HUDEP-2 (cell line): ENCODE results near the gene TBPL2.
"Not testable (repeated sequence)": the region's sequence is repeated elsewhere in the genome, so short reads cannot be mapped to it uniquely, and the experiment has no call there.

ENCODE experiments used
- DNase-seq, 76 experiments: peaks; one replicate each; lab custom pipeline; 2025; ENCODE audit not compliant: unreplicated experiment in 76 of 76; lab: John Stamatoyannopoulos, UW

TBPL2 gene

GRCh38 chr14:55446127-55446736 lies 5.8 kb upstream of the TBPL2 start:
- DNase-seq, result peak in 55 of 76 experiments; percentile 9 to 80 (median 35)

- DNase-seq, result peak in 1 of 76 experiments; percentile 7
These were observed 870 bp upstream of the TBPL2 start for GRCh38 chr14:55441286-55441685.

- DNase-seq, result peak in 14 of 76 experiments; percentile 2 to 39 (median 16)
These were observed 2.2 kb downstream of the TBPL2 start for GRCh38 chr14:55438066-55438683.

GRCh38 chr14:55436931-55437330 lies 3.5 kb downstream of the TBPL2 start:
- no peak for DNase-seq

GRCh38 chr14:55436519-55436918 lies 3.9 kb downstream of the TBPL2 start:
- DNase-seq, result peak in 1 of 76 experiments; percentile 5

GRCh38 chr14:55434805-55435174 lies 5.6 kb downstream of the TBPL2 start:
- DNase-seq, result no peak

- no peak for DNase-seq
These were observed 6.3 kb downstream of the TBPL2 start for GRCh38 chr14:55433880-55434804.

GRCh38 chr14:55432628-55433027 lies 7.8 kb downstream of the TBPL2 start:
- no peak for DNase-seq

- DNase-seq, result peak in 55 of 76 experiments; percentile 4 to 78 (median 45)
These were observed 10.3 kb downstream of the TBPL2 start for GRCh38 chr14:55430024-55430690.

GRCh38 chr14:55427439-55427838 lies 13.0 kb downstream of the TBPL2 start:
- DNase-seq, result no peak

GRCh38 chr14:55426891-55427290 lies 13.5 kb downstream of the TBPL2 start:
- DNase-seq, result peak in 8 of 76 experiments; percentile 3 to 26 (median 14)

GRCh38 chr14:55425091-55425490 lies 15.3 kb downstream of the TBPL2 start:
- DNase-seq, result no peak

GRCh38 chr14:55423969-55424368 lies 16.4 kb downstream of the TBPL2 start:
- no peak for DNase-seq

GRCh38 chr14:55422338-55422737 lies 18.1 kb downstream of the TBPL2 start:
- DNase-seq, result not testable (repeated sequence)

GRCh38 chr14:55419663-55420062 lies 20.8 kb downstream of the TBPL2 start:
- DNase-seq, result no peak

- no peak for DNase-seq
These were observed 22.0 kb downstream of the TBPL2 start for GRCh38 chr14:55418411-55418810.

GRCh38 chr14:55417955-55418354 lies 22.5 kb downstream of the TBPL2 start:
- DNase-seq, result peak in 23 of 76 experiments; percentile 9 to 49 (median 19)

- peak in 26 of 76 experiments; percentile 3 to 48 (median 17) for DNase-seq
These were observed 23.6 kb downstream of the TBPL2 start for GRCh38 chr14:55416866-55417265.

GRCh38 chr14:55414551-55414950 lies 25.9 kb downstream of the TBPL2 start:
- DNase-seq, result no peak

- DNase-seq, result no peak
These were observed 27.7 kb downstream of the TBPL2 start for GRCh38 chr14:55412676-55413075.
